AG09309 (cell line): Measurements from ENCODE around the gene ZBTB40.
A peak's percentile ranks its signal among the peaks of the same experiment; 100 is the strongest.

Experiments used
- DNase-seq: peaks from one replicate; pipeline ENCODE4 v3.0.0-alpha.2; 2010; ENCODE audit warnings: low read depth
- H3K4me3 ChIP-seq: 2 replicates; pipeline ENCODE4 v1.5.1; 2011; ENCODE audit warnings: mild to moderate bottlenecking, low read depth, low read length, moderate library complexity; ENCODE audit not compliant: control insufficient read depth
- TF ChIP-seq, protein P1 (sequence below): IDR thresholded peaks from 2 replicates; pipeline ENCODE4 v1.5.1; 2011; ENCODE audit warnings: mild to moderate bottlenecking, low read depth, low read length, inconsistent platforms; ENCODE audit not compliant: insufficient read depth, control insufficient read depth; ENCODE audit errors: missing control alignments

Gene ZBTB40

DNA sequence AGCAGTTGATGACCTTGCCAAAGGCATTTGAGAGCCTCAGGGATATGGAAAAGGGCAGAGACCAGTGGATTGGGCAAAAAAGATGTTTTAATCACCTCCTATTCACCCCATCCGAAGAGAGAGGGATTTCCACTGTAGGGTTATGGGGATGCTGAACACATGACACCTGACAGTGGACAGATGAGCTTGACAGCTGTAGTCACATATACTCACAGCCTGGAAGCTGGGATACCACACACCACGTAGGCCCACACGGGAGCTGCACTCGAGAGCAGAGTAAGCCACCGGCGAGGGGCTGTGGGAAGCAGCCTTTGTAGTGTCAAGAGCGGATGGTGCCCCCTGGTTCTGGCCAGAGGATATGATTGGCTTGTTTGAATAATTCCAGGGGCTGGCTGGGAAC lies 20.0 kb downstream of the ZBTB40 start:
- TF ChIP-seq, protein P1, sequence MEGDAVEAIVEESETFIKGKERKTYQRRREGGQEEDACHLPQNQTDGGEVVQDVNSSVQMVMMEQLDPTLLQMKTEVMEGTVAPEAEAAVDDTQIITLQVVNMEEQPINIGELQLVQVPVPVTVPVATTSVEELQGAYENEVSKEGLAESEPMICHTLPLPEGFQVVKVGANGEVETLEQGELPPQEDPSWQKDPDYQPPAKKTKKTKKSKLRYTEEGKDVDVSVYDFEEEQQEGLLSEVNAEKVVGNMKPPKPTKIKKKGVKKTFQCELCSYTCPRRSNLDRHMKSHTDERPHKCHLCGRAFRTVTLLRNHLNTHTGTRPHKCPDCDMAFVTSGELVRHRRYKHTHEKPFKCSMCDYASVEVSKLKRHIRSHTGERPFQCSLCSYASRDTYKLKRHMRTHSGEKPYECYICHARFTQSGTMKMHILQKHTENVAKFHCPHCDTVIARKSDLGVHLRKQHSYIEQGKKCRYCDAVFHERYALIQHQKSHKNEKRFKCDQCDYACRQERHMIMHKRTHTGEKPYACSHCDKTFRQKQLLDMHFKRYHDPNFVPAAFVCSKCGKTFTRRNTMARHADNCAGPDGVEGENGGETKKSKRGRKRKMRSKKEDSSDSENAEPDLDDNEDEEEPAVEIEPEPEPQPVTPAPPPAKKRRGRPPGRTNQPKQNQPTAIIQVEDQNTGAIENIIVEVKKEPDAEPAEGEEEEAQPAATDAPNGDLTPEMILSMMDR = no peak
- DNase-seq = no peak
- H3K4me3 ChIP-seq = no peak overlapping the region

DNA sequence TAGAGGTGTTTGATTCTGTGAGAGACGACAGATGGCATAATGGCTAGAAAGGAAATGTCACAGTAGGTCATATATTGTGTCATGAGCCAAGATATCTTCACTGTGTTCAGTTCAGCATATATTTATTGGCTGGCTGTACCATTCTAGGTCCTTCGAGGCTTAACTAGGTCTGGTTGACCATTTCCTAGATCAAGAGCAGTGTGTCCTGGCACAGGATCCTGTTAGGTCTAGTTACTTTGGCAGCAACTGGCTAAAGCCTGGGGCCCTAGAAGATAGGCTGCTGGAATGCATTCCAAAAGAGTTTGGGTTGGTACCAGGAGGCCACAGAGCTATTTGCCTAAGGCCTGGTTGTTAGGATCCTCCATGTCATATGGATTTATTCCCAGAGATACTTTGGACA lies 20.9 kb downstream of the ZBTB40 start:
- no peak overlapping the region for H3K4me3 ChIP-seq
- DNase-seq = peak; percentile 23
- TF ChIP-seq, protein P1 = no peak

DNA sequence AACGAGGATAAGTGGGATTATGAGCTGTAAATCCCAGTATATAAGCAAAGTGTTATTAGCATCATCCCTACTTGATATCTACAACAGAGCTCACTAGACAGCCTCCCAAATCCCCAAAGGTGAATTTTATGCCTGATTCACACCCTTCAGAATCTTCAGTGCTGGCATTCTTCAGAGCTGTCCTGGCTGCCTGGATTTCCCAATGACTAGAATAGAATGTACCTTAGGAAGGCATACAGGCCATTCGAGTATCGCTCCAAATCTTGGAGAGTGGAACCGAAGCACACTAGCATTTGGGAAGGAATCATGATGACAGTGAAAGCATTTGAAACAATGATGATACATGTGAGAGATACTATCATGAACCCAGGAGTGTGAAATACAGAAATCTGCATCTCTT lies 22.3 kb downstream of the ZBTB40 start:
- H3K4me3 ChIP-seq = no peak overlapping the region
- DNase-seq = no peak
- TF ChIP-seq, protein P1 = no peak

DNA sequence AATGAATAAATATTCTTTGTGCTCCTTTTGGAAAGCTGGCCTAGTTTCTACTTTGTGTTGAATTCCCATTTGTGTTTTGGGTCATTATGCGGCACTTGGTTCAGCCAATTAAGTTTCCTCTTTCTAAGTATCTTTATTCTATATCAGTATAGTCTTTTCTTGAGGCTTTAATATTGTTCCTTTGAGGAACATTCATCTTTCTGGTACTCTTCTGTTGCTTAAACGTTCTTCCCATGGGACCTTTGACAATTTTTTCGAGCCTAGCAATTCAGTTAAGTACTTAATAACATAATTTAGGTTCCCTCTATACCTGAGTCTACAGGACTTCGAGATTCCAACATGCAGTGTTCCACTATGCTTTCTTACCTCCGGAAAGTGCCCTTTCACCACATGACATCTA lies 24.9 kb downstream of the ZBTB40 start:
- H3K4me3 ChIP-seq = no peak overlapping the region
- TF ChIP-seq, protein P1 = no peak
- DNase-seq = no peak

DNA sequence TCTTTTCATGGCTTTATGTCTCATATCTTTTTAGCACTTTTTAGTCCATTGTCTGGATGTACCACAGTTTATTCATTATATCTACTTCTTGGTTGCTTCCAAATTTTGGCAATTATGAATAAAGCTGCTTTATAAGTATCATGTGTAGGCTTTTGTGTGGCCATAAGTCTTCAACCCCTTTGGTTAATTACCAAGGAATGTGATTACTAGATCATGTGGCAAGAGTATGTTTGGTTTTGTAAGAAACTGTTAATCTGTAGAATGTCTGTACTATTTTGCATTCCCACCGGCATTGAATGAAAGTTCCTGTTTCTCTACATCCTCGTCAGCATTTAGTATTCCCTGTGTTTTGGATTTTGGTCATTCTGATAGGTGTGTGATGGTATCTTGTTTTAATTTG lies 31.5 kb downstream of the ZBTB40 start:
- H3K4me3 ChIP-seq = no peak overlapping the region
- TF ChIP-seq, protein P1 = no peak
- DNase-seq = no peak

DNA sequence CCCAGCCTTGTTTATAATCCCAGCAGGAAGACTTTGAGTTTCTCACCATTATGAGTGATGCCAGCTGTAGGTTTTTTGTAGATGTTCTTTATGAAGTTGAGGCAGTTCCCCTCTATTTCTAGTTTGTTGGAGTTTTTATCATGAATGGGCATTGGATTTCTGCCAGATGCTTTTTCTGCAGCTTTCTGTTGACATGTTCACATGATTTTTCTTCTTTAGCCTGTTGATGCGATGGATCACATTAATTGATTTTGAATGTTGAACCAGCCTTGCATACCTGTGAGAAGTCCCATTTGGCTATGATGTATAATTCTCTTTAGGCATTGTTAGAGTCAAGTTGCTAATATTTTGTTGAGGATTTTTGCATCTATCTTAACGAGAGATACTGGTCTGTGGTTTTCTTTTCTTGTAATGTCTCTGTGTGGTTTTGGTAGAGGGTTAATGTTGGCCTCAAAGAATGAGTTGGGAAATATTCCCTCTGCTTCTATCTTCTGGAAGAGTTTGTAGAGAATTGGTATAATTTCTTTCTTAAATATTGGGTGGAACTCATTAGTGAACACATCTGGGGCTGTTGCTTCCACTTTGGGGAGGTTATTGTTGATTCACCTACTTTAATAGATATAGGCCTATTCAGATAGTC lies 33.2 kb downstream of the ZBTB40 start:
- H3K4me3 ChIP-seq = no peak overlapping the region
- DNase-seq = no peak
- TF ChIP-seq, protein P1 = no peak
